HG02678 (cell line): Measurements from ENCODE around the gene ZC3H18.

ENCODE experiments used
- ATAC-seq: cut with Tn5 transposase; IDR thresholded peaks from one replicate; pipeline ENCODE4 v1.9.1; 2021; ENCODE audit warnings: mild to moderate bottlenecking, moderate library complexity; ENCODE audit not compliant: unreplicated experiment

Gene ZC3H18

GRCh38 chr16:88619859-88620815 is 49.9 kb downstream of the ZC3H18 start:
- no peak for ATAC-seq

- no peak for ATAC-seq
Observed at GRCh38 chr16:88622125-88622524, 51.9 kb downstream of the ZC3H18 start.

GRCh38 chr16:88622866-88623265 is 52.7 kb downstream of the ZC3H18 start:
- no peak for ATAC-seq

- ATAC-seq = no peak
Observed at GRCh38 chr16:88623858-88624257, 53.7 kb downstream of the ZC3H18 start.

- no peak for ATAC-seq
Observed at GRCh38 chr16:88624481-88624880, 54.3 kb downstream of the ZC3H18 start.

GRCh38 chr16:88624977-88625576 is 54.9 kb downstream of the ZC3H18 start:
- ATAC-seq = no peak

- ATAC-seq = no peak
Observed at GRCh38 chr16:88626646-88627045, 56.4 kb downstream of the ZC3H18 start.

GRCh38 chr16:88627531-88628411 is 57.6 kb downstream of the ZC3H18 start:
- ATAC-seq = no peak

- no peak for ATAC-seq
Observed at GRCh38 chr16:88628512-88628974, 58.3 kb downstream of the ZC3H18 start.

- no peak for ATAC-seq
Observed at GRCh38 chr16:88629835-88630234, 59.6 kb downstream of the ZC3H18 start.

- no peak for ATAC-seq
Observed at GRCh38 chr16:88630433-88630832, 60.2 kb downstream of the ZC3H18 start.

- ATAC-seq = no peak
Observed at GRCh38 chr16:88630941-88631340, 60.7 kb downstream of the ZC3H18 start.

GRCh38 chr16:88631384-88631783 is 61.2 kb downstream of the ZC3H18 start:
- no peak for ATAC-seq

- ATAC-seq = no peak
Observed at GRCh38 chr16:88631920-88632586, 61.9 kb downstream of the ZC3H18 start.

- ATAC-seq = no peak
Observed at GRCh38 chr16:88632587-88632930, 62.4 kb downstream of the ZC3H18 start.

GRCh38 chr16:88633684-88634140 is 63.5 kb downstream of the ZC3H18 start:
- peak; percentile 31 for ATAC-seq

- ATAC-seq = peak; percentile 58
Observed at GRCh38 chr16:88634141-88634993, 64.2 kb downstream of the ZC3H18 start.

GRCh38 chr16:88634994-88635670 is 64.9 kb downstream of the ZC3H18 start:
- ATAC-seq = no peak

GRCh38 chr16:88635671-88636319 is 65.6 kb downstream of the ZC3H18 start:
- no peak for ATAC-seq
